TTC549 (cell line): ENCODE data around the gene ZFAND5.

Experiments
- FAIRE-seq: peaks from 2 replicates; lab custom pipeline; 2012; peaks lifted over from hg19 to GRCh38; lab: Jason Lieb, UNC

ZFAND5 gene

DNA sequence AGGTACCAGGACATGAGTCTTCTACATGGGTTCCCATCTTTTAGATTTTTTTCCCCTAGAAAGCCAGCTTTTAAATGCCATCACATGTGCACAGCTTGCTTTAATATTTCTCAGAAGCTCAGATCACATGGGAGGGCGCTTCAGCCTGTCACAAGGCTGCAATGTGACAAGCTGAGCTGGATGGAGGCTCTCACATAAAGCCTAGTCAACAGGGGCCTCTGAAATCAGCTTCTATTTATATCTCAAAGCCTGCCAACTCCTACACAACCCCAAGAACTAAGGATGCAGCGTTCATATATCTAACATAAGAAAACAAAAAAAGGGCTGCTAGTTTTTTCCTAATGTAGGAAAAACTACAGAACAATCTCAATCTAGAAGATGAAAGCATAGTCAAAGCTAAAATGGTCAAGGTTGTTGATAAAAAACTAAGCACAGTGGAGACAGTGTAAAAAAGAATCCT is 2.3 kb downstream of the ZFAND5 start:
- no peak for FAIRE-seq

- no peak for FAIRE-seq
Measured at GRCh38 chr9:72362118-72362531, 2.9 kb downstream of the ZFAND5 start.

DNA sequence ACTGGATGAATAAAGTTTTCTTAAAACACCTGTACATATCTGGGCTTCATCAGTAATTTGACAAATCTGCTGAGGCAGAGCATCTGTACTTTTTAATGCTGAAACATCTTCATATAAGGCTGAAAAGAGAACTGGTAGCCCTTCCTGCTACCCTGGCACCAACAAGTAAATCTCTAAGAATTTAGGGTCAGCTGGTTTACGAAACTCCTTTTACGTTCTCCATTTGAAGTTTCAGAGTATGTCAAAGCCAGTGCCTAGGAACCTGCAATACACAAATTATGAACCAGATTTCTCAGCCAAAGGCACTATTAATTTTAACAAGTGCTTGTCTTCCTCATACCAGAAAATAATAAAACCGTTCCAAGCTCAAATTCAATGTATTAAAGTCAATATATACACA is 3.8 kb downstream of the ZFAND5 start:
- no peak for FAIRE-seq

DNA sequence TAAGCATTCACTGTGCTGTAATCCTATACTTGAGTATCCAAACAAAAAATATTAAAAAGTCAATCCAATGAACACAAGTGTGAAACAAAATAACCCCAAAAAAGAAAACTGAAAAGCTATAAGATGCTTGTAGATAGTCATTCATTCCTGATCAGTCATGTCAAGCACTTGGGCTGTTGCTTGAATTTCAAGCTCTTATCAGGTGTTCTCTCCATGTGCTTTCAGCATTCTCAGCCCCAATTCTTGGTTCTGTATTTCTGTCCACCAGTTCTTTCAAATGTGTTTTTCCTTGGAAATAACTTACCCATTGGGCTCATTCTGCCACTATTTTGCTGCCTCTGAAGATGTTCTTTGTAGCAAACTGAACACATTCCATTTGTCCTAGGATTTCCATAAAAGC is 4.7 kb downstream of the ZFAND5 start:
- FAIRE-seq: no peak

- FAIRE-seq: no peak
Measured at GRCh38 chr9:72356041-72356582, 8.9 kb downstream of the ZFAND5 start.

GRCh38 chr9:72355153-72355552 is 9.9 kb downstream of the ZFAND5 start:
- FAIRE-seq: no peak

DNA sequence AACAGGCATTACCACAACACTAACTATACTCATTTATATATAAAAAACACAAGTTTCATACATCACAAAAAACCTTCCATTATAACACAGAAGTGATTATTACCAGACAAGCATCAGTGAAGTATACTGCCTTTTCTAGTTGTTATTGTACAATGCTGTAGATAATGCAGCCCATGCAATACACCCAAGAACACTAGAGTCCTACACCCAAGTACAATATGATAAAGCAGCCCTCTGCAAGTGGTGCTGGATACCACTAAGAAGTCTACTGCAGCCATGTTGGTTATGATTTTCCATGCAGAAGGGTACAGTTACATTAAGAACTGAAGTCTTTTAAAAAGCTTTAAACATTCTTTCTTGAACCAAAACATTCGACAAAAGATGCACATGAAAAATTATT is 10.3 kb downstream of the ZFAND5 start:
- FAIRE-seq: no peak

DNA sequence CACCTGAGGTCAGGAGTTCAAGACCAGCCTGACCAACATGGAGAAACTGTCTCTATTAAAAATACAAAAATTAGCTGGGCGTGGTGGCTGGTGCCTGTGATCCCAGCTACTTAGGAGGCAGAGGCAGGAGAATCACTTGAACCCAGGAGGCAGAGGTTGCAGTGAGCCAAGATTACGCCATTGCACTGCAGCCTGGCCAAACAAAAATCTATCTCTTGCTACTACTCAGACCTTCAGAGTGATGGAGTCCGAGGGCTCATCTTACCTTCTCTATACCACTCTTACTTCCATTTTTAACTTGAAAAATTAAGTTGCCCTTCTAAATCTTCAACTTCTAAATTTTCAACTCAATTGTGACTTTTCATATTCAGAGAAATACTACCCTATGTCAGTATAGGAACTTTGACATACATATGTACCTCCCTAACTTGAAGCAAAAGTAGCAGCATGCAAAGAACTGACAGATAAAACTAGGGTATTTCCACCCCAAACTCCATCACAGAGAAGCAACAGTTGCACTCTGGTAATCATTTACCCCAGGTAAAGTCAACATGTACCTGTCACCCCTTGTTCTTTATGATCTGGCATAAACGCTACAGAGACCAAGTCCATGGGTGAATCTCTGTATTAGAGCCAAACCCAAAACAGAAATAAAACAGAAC is 11.4 kb downstream of the ZFAND5 start:
- FAIRE-seq: no peak

DNA sequence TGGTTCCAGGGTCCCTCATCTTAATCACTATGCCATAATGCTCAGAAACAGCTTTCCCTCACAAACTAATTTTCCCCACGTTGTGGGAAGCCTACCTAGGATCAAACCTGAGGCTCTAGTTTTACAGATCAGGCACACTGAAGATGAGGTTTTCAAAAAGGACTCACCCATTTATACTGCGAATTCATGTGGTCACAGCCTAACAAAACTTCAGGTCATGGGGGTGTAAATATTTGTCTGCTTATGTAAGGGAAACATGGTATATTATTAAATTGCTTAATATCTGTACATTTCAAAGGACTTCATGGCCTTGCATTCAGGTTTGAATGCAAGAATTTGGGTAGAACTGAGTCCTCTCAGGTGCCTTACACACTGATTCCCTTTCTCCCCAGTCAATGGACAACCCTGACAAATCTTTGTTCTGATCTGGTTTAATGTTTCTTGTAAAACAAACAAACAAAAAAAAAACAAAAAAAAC is 12.1 kb downstream of the ZFAND5 start:
- no peak for FAIRE-seq

- FAIRE-seq: no peak
Measured at GRCh38 chr9:72351538-72352453, 13.2 kb downstream of the ZFAND5 start.

DNA sequence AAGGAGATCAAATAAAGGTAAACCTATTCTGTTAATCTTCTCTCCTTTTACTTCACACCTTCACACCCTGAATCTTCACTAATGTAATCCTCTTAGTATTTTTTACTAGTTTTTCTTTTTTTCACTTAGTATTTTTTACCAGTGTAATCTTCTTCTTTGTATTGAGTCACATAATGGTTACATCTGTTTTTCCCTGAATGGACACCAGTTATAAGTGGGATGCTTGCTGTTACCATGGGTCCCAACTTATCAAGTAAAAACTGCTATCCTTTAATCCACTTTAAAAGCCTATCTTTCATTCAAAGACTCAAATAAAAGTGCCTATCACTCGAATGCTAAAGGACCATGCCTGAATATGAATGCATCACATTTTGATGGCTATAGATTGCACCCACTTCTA is 15.1 kb downstream of the ZFAND5 start:
- FAIRE-seq: no peak

DNA sequence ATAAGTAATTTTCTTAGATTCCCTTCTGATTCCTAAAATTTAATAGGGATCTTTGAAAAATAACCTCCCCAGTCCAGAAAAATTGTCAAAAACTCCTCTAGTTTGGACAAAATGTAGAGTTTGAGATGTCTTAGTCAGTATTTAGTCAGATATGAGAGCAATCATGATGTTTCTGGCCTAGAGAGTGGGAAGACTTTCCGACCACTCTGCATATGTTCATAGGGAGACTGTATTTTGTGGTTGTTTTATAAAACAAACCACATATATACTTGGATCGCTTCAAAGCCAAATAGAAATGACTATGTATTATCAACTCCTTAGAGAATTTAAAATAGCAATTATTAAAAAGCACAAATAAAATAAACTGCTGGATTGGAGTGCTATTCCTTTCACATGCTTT is 15.8 kb downstream of the ZFAND5 start:
- FAIRE-seq: no peak

GRCh38 chr9:72346333-72346732 is 18.7 kb downstream of the ZFAND5 start:
- no peak for FAIRE-seq

DNA sequence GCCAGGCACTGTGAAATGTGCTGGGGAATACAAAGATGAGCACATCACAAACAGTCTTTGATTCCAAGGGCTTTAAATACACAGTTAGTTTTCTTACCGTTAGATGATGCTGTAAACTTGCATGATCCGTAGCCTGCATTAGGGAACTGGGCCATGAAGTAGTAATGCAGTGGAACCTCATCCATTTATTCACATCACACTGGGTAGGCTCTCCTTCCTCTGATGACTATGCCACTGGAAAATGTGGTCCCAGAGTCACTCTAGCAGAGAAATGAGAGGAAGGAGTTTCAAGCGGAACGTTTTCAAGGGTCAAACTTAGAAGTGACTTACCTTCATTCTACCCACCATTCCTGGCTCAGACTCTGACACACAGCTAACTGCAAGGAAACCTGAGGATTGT is 26.4 kb downstream of the ZFAND5 start:
- no peak for FAIRE-seq

DNA sequence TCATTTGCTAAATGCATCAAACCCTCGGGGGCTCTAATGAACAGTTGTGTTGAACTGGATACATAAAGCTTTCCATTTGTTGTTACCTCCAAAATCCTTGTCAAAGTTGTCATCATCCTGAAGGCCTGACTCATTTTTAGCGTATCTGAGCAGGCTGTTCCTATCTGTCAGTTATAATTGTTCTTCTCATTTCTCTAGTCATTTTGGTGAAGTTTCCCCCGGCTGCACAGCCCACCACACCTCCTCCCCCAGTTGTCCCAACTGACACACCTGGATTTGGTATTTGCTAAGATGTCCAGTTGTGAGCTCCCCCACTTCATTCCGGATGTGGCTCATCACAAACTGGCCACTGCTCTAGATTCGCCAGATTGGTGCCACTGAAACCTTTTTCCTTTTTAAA is 27.7 kb downstream of the ZFAND5 start:
- FAIRE-seq: no peak

DNA sequence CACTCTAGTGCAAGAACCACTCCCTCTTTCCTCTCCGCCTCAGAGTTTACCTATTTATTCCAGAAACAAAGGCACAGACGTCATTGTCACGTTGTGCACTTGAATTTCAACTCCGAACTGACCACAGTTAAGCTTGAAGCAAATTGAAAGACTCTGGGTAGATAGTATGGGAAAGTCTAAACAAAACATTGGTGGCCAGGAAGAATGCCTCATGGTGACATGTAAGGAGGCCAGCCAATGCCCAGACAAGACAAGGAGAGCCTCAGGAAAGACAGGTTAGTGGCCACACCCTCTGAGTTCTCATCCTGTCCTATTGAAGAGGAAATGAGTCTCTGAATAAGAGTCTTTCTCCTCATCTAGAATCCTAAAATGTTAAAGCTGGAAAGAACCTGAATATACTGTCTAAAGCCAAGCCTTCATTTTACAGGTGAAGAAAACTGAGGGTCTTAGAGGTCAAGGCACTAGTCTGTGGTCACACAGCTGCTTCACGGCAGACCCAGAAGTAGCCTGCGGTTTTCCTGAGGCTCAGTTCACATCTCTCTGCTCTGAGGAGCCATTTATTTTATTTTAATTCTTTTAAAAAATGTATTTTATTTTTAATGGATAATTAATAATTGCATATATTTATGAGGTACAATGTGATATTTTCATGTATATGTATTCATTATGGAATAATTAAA is 30.2 kb downstream of the ZFAND5 start:
- FAIRE-seq: no peak

DNA sequence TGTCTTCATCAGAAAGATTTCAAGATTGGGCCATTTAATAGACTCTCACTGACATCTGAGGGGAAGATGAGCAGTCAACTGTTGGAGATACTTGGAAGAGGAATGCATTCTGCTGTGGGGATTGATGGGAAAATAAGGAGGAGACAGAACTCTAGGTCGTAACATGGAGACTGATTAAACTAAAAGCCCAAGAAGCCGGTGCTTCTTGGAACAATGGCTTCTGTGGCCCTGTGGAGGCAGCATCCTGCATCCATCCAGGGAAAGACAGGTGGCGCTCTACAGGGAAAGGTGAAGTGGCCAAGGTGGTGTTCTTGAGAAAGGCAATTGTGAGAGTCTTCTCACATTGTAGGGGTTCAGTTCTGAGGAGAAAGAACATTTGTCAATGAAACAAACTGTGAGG is 31.3 kb downstream of the ZFAND5 start:
- FAIRE-seq: no peak

DNA sequence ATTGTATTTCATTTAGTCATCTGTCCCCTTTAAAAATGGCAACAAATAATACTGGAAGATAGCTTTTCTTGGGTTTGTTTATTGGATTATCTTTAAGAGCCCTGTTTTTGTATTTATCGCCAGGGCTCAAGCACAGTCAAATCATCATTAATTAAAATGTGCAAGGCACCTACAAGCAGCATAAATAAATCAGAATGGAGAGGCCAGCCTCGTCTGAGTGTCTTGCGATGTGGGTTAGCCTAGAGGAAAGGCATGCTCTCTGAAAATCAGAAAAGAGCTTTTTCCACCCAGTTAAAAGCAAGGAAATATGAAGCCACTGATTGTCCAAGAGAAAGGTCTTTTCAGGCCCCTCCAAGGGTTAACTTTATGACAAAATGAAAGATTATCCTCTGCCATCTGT is 31.8 kb downstream of the ZFAND5 start:
- FAIRE-seq: no peak

DNA sequence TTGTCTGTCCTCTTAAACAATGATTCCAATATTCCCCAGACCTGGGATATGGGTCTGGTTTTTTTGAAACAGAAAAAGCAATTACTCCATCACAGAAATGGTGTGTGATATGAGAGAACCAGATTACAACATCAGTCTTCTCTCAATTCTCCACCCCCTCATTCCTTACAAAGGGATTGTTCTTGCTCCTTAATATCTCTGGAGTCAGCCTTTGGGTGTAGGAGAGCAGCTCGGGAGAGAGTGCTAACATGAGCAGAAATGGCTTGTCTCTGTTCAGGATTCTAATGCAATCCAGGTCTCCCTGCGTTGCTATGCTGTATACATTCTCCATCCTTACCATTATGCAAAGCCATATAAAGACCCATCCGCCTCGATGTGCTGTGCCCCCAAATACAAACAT is 32.7 kb downstream of the ZFAND5 start:
- no peak for FAIRE-seq

GRCh38 chr9:72327631-72328030 is 37.4 kb downstream of the ZFAND5 start:
- FAIRE-seq: no peak

- no peak for FAIRE-seq
Measured at GRCh38 chr9:72326641-72327040, 38.4 kb downstream of the ZFAND5 start.

DNA sequence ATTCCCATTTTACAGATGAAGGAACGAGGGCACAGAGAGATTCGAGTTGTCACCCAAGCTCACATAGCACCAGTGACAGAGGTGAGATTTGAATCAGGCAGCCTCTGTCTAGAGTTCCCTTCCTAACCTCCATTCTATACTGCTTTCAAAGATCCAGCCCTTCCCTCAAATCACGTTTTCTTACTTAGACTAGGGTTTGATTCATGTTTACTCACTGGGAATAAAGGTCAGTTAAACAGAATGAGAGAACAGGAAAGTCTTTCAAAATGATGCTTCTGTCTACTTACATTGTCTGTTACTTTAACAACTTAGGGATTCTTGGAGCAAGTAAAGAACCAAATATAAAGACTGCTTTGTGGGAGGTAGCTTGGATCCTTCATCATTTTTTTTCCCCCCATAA is 40.0 kb downstream of the ZFAND5 start:
- FAIRE-seq: no peak

GRCh38 chr9:72322678-72323077 is 42.3 kb downstream of the ZFAND5 start:
- no peak for FAIRE-seq
